Breast epithelium (tissue), 4 donors: ENCODE results near the gene MACROH2A2. TPM values are rescaled to one million over a fixed set of nuclear protein-coding genes. Genes with fewer than 3 reads are reported as not detected.
"Not testable (repeated sequence)": the region's sequence is repeated elsewhere in the genome, so short reads cannot be mapped to it uniquely, and the experiment has no call there.

ENCODE experiments used
- DNase-seq, 2 donors: peaks; one replicate each; pipeline ENCODE4 v3.0.0-alpha.2; 2019; ENCODE audit warnings: low spot score in 2 of 2
- H3K27ac ChIP-seq, 2 donors: fragments of 200-600 bp; sonication (generic) in 1 of 2; one replicate each; pipeline ENCODE4 v1.5.1; 2016 to 2019; ENCODE audit warnings: mild to moderate bottlenecking in 1 of 2
- H3K27me3 ChIP-seq, 2 donors: fragments of 200-600 bp; sonication (generic) in 1 of 2; one replicate each; pipeline versions ENCODE4 v1.5.1 to v1.6.0; 2017 to 2019; ENCODE audit warnings: control low read depth in 1 of 2, mild to moderate bottlenecking in 1 of 2
- H3K36me3 ChIP-seq: fragments of 200-600 bp; one replicate; pipeline ENCODE4 v1.5.1; 2019
- H3K4me1 ChIP-seq, 2 donors: fragments of 200-600 bp; sonication (generic); one replicate each; pipeline ENCODE4 v1.5.1; 2016 to 2019; ENCODE audit warnings: control low read depth in 1 of 2
- H3K4me3 ChIP-seq, 3 donors: fragments of 200-600 bp; sonication (generic); 1 replicate in 2 of 3; 2 replicates in 1 of 3; pipeline ENCODE4 v1.5.1; 2016 to 2019; ENCODE audit warnings: mild to moderate bottlenecking in 3 of 3, moderate library complexity in 2 of 3
- H3K9me3 ChIP-seq, 2 donors: fragments of 200-600 bp; sonication (generic) in 1 of 2; one replicate each; pipeline ENCODE4 v1.5.1; 2016 to 2019; ENCODE audit warnings: control low read depth in 1 of 2
- POLR2A ChIP-seq: fragments of 450-650 bp; IDR thresholded peaks from one replicate; pipeline ENCODE4 v1.6.1; 2016; ENCODE audit warnings: antibody characterized with exemption, mild to moderate bottlenecking, moderate library complexity
- POLR2AphosphoS5 ChIP-seq, 3 donors: sonication (generic); formaldehyde crosslinking; IDR thresholded peaks; one replicate each; pipeline ENCODE4 v1.6.1; 2017; ENCODE audit warnings: antibody characterized with exemption in 3 of 3
- intact Hi-C: fragments of 100-400 bp; cut with DNase I; formaldehyde crosslinking; loops from one replicate; pipeline ENCODE4 v1.15.1; 2023; ENCODE audit warnings: low total_unique reads
- total RNA-seq, 3 donors: library from RNA; depleted of rRNA; stranded (reverse); fragments of >200 nt; gene quantifications; one replicate each; pipeline ENCODE4 v1.1.0, GENCODE V29; 2016
- TF ChIP-seq, protein P1 (sequence below), 3 donors: fragments of 450-650 bp; IDR thresholded peaks; one replicate each; pipeline ENCODE4 v1.5.1; 2016 to 2017; ENCODE audit warnings: antibody characterized with exemption in 3 of 3, mild to moderate bottlenecking in 3 of 3, moderate library complexity in 3 of 3

Gene MACROH2A2
- total RNA-seq, 3 donors from 2014 or later: 4.8 to 19.5 (median 15.4) TPM

DNA sequence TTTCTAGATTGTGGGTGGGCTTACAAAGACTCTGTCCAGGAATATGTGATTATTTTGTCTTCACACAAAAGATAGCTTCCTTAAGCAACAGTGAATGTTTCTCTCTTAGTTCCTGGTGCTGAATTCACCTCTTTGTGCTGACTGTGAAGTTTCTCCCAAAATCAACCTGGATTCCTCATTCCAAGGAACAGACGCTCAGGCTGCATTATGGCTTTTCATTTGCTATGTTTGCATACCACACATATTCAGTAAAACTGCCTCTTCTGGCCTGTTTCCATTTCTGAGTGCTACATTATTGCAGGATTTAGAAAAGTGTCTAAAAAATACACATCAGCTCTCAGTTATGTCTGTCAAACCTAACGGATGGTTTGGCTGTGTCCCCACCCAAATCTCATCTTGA lies 21.5 kb downstream of the MACROH2A2 start:
- intact Hi-C loops: no loop called here
- no peak for TF ChIP-seq POLR2A
- TF ChIP-seq, protein P1, sequence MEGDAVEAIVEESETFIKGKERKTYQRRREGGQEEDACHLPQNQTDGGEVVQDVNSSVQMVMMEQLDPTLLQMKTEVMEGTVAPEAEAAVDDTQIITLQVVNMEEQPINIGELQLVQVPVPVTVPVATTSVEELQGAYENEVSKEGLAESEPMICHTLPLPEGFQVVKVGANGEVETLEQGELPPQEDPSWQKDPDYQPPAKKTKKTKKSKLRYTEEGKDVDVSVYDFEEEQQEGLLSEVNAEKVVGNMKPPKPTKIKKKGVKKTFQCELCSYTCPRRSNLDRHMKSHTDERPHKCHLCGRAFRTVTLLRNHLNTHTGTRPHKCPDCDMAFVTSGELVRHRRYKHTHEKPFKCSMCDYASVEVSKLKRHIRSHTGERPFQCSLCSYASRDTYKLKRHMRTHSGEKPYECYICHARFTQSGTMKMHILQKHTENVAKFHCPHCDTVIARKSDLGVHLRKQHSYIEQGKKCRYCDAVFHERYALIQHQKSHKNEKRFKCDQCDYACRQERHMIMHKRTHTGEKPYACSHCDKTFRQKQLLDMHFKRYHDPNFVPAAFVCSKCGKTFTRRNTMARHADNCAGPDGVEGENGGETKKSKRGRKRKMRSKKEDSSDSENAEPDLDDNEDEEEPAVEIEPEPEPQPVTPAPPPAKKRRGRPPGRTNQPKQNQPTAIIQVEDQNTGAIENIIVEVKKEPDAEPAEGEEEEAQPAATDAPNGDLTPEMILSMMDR (IDR thresholded peaks at IDR 0.05): no peak
- no peak for TF ChIP-seq POLR2AphosphoS5 (IDR thresholded peaks at IDR 0.05)
- H3K9me3 ChIP-seq: no peaks in the 10 kb centered on the region

DNA sequence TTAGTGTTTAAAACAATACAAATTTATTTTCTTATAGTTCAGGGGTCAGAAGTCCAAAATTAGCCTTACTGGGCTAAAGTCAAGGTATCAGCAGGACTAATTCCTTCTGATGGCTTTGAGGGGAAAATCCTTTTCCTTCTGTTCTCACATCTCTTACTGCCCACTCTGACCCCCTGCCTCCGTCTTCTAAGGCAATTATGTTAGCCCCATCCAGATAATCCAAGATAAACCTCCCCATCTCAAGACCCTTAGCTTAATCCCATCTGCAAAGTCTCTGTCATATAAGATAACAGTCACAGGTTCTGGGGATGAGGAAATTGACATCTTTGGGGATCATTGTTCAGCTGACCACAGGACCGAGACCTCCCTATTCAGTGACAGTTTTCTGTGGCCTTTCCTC lies 22.3 kb downstream of the MACROH2A2 start:
- Histone ChIP-seq H3K36me3 (no peaks in the 10 kb centered on the region), H3K27me3 (no peaks in the 10 kb centered on the region), H3K4me3 (no peak overlapping the region), H3K27ac (no peak overlapping the region), H3K4me1 (no peaks in the 10 kb centered on the region), H3K9me3 (no peaks in the 10 kb centered on the region)
- TF ChIP-seq POLR2AphosphoS5 (IDR thresholded peaks at IDR 0.05): no peak
- TF ChIP-seq, protein P1 (IDR thresholded peaks at IDR 0.05): no peak
- no peak for TF ChIP-seq POLR2A
- intact Hi-C loops: no loop called here
- no peak for DNase-seq

More for the DNA sequence above, 21.5 kb downstream of the MACROH2A2 start:
- H3K36me3 ChIP-seq: no peaks in the 10 kb centered on the region
- H3K4me3 ChIP-seq: no peak overlapping the region
- no peaks in the 10 kb centered on the region for H3K27me3 ChIP-seq
- no peak overlapping the region for H3K27ac ChIP-seq
- H3K4me1 ChIP-seq: no peaks in the 10 kb centered on the region
- DNase-seq: no peak

GRCh38 chr10:70078329-70078728 lies 25.7 kb downstream of the MACROH2A2 start:
- H3K36me3 ChIP-seq: no peaks in the 10 kb centered on the region
- no peaks in the 10 kb centered on the region for H3K9me3 ChIP-seq
- H3K27me3 ChIP-seq: no peaks in the 10 kb centered on the region
- intact Hi-C loops: no loop called here
- H3K4me1 ChIP-seq: no peaks in the 10 kb centered on the region
- DNase-seq: no peak
- no peak overlapping the region for H3K4me3 ChIP-seq
- TF ChIP-seq POLR2AphosphoS5 (IDR thresholded peaks at IDR 0.05) (no peak), POLR2A (no peak)
- TF ChIP-seq, protein P1 (IDR thresholded peaks at IDR 0.05): no peak
- H3K27ac ChIP-seq: no peak overlapping the region

GRCh38 chr10:70078937-70079336 lies 26.3 kb downstream of the MACROH2A2 start:
- TF ChIP-seq, protein P1 (IDR thresholded peaks at IDR 0.05): no peak
- TF ChIP-seq POLR2A: no peak
- no peak for TF ChIP-seq POLR2AphosphoS5 (IDR thresholded peaks at IDR 0.05)
- intact Hi-C loops: no loop called here
- no peak for DNase-seq
- H3K27me3 ChIP-seq: no peaks in the 10 kb centered on the region
- no peaks in the 10 kb centered on the region for H3K9me3 ChIP-seq
- H3K4me3 ChIP-seq: no peak overlapping the region
- H3K4me1 ChIP-seq: no peaks in the 10 kb centered on the region
- H3K27ac ChIP-seq: no peak overlapping the region
- no peaks in the 10 kb centered on the region for H3K36me3 ChIP-seq

DNA sequence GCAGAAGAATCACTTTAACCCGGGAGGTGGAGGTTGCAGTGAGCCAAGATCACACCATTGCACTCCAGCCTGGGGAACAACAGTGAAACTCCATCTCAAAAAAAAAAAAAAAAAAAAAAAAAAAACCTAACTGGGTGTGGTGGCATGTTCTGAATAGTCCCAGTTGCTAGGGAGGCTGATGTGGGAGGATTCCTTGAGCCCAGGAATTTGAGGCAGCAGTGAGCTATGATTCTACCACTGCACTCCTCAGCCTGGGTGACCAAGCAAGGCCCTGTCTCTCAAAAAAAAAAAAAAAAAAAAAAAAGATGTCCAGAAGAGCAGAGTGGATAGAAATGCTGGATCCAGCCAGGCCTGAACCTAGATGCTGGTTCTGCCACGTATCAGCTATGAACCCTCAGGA lies 28.1 kb downstream of the MACROH2A2 start:
- H3K27me3 ChIP-seq, DNase-seq, H3K4me3 ChIP-seq, intact Hi-C loops, H3K4me1 ChIP-seq, H3K36me3 ChIP-seq, H3K9me3 ChIP-seq, H3K27ac ChIP-seq: not testable (repeated sequence)

- no peak for TF ChIP-seq POLR2AphosphoS5 (IDR thresholded peaks at IDR 0.05)
- TF ChIP-seq, protein P1 (IDR thresholded peaks at IDR 0.05): no peak
- no peak for TF ChIP-seq POLR2A
- intact Hi-C loops: no loop called here
- no peaks in the 10 kb centered on the region for H3K27me3 ChIP-seq
Observed at GRCh38 chr10:70084189-70084588, 31.5 kb downstream of the MACROH2A2 start.

More at GRCh38 chr10:70084189-70084588, 31.5 kb downstream of the MACROH2A2 start:
- Histone ChIP-seq H3K4me3 (no peak overlapping the region), H3K36me3 (no peaks in the 10 kb centered on the region), H3K4me1 (no peaks in the 10 kb centered on the region), H3K9me3 (no peaks in the 10 kb centered on the region), H3K27ac (no peak overlapping the region)
- DNase-seq: no peak
